GM21367 (cell line): ENCODE measurements around the gene ATP11A.
A peak's percentile ranks its signal among the peaks of the same experiment; 100 is the strongest.

Source experiments
- ATAC-seq: cut with Tn5 transposase; IDR thresholded peaks from one replicate; pipeline ENCODE4 v1.9.1; 2021; ENCODE audit not compliant: unreplicated experiment

The ATP11A gene

DNA sequence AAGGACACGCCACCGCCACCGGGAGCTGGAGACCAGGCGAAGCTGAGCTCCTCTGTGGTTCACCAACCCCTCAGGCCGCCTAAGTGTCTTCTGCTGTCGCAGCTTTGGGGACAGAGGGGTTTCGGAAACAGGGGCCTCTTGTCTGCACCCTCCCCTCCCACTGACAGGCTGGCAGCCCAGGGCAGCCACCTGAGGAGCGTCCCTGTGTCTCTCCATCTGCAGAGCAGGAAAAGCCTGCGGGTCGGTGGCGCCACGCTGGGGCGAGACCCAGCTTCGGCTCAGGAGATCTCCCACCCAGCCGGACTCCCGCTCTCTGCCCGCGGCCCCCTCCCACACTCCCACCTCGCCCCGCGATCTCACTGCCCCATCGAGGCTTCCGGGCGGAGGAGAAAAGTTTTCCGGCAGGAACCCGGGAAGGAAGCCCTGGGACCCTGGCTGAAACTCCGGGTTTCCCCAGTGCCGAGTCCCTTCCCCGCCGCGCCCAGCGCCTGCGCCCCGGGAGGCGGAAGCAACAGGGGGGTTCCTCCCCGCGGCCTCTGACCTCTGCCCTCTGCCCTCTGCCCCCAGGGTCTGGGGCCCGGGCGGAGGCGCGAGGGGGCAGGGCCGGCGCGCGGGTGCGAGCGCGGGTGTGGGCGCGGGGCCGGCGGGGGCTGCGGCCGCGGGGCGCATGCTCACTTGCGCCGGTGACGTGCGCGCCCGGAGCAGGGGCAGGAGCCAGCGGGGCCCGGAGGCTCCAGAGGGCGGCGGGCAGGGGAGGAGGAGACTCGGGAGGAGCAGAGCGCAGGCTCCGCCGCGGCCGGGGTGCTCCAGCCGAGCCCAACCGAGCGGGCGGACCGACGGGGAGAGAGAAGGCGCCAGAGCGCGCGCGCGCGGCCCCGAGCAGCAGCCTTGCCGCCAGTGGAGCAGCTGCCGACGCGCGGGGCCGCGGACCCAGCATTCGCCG lies at the start of gene ATP11A:
Gene ATP11A (plus strand): TSS at position 736 of the 943 bp plus-strand sequence. CDS start 379 bp downstream, outside the sequence.
- peak; percentile 68 for ATAC-seq

DNA sequence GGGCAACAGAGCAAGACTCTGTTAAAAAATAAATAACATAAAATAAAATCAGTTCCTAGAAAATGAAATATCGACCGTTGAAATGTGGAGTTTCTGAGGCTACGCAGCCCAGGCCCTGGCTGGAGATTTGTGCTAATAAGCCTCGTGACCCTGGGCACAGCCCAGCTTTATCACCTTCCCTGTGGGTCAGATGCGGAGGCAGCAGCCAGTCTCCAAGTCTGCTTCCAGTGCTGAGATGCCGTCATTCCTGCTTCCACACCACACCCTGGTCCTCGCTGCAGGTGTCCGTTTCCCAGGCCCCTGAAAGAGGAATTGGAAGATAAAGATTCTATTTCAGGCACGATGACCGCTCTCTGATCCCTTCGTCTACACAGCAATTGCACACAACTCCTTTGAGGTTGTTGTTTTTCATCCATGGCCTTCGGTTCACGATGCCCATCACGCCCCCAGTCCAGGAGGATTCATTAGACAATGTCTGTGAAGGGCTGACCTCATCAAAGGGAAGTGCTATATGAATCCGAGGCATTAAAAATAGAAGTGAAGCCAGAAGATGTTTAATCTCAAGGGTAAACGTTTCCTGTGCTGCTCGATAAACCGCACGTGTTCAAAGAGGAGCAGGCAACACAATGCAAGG lies 48.3 kb upstream of the ATP11A start:
- ATAC-seq, result no peak

DNA sequence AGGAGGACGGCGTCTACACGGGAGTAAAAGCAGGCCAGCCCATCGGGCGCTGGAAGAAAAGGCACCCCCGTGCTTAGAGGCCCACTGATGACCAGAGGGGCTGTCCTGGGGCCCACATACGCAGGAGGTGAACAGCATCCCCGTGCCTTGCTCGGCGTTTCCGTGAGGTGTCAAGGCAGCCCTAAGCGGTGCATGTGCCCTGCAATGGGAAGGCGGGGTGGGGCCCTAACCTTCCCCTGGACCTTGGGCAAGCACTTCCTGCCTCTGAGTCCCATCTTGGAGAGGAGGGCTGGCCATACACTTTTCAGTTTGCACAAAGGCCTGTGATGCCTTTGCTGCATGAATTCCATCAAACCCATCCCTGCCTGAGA lies 47.8 kb upstream of the ATP11A start:
- ATAC-seq, result no peak

GRCh38 chr13:112643759-112644459 lies 45.9 kb upstream of the ATP11A start:
- ATAC-seq, result no peak

- ATAC-seq, result no peak
Observed at GRCh38 chr13:112645327-112645914, 44.4 kb upstream of the ATP11A start.

DNA sequence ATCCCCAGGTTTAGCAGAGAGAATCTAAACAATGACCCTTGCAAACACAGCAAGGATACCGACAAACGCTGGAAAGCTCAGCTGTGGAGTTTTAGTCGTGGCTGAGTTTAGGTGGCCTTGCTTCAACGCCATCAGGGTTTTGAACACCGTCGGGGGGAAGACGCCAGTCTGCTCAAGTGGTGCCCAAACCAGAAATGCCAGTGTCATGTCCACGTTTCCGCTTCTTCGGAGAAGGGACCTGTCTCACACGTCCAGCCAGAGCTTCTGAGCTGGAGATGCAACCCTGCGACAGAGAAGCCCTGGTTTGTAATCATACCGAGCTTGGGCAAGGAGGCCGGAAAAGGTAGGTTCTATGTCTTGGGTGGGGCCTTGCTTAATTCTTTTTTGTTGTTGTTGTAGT lies 42.6 kb upstream of the ATP11A start:
- ATAC-seq, result no peak

DNA sequence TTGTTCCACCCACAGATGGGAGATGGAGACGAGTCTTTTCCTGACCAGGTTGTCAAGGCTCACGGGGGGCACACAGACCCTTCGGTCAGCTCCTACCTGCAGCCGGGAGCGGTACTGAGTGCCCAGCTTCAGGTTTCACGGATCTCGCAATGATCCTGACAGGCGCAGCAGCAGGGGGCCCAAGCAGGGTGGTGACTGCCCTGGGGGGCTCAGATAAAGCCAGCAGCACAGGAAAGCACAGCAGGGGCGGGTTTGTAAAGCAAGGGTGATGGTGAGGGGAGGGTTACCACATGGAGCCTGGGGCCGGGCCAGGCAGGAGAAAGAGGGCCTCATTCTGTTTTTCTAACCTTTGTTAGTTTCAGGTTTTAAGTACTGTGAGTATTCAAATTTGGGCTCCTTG lies 41.7 kb upstream of the ATP11A start:
- ATAC-seq, result no peak

- ATAC-seq, result no peak
Observed at GRCh38 chr13:112648966-112649690, 40.7 kb upstream of the ATP11A start.

DNA sequence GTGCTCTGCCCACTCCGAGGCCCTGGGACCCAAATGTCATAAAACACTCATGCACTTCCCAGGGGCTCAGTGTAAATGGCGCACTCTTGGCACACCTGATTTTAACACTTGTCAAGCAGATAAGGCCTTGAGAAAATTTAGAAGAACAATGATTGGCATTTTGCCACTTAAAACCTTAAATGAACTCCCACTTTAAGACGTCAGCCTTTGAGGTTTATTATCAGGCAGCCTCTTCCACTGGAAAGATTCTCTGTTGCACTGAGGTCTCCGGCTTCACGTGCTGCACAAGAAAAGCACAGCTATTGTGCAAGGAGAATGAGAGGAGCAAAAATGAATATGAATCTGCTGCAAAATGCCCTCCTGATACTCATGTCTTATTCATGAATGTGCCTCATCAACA lies 38.5 kb upstream of the ATP11A start:
- ATAC-seq, result no peak

- ATAC-seq, result no peak
Observed at GRCh38 chr13:112651750-112652511, 37.9 kb upstream of the ATP11A start.

GRCh38 chr13:112652512-112653070 lies 37.2 kb upstream of the ATP11A start:
- no peak for ATAC-seq

GRCh38 chr13:112653071-112653470 lies 36.8 kb upstream of the ATP11A start:
- ATAC-seq, result no peak

DNA sequence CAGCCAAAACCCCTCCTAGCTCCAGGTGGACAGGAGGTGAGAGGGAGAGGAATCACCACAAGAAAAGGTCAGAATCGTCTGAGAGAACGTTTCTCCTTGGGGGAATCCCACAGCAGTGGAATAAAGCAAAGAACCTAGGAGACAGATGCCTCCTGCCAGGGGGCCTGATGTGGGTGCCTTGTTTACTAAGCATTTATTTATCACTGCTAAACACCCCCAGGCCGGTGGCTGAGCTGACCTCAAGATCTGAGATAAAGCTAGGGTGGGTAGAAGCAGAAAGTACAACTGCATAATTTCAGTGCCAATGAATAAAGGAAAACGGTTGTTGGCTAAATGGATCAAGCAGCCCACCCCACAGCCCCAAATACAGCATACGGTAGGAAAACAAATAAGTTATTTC lies 33.9 kb upstream of the ATP11A start:
- no peak for ATAC-seq

GRCh38 chr13:112657850-112658445 lies 31.9 kb upstream of the ATP11A start:
- ATAC-seq, result no peak

- ATAC-seq, result no peak
Observed at GRCh38 chr13:112658808-112659207, 31.0 kb upstream of the ATP11A start.

- ATAC-seq, result no peak
Observed at GRCh38 chr13:112661291-112661690, 28.5 kb upstream of the ATP11A start.

GRCh38 chr13:112664501-112665203 lies 25.2 kb upstream of the ATP11A start:
- no peak for ATAC-seq

DNA sequence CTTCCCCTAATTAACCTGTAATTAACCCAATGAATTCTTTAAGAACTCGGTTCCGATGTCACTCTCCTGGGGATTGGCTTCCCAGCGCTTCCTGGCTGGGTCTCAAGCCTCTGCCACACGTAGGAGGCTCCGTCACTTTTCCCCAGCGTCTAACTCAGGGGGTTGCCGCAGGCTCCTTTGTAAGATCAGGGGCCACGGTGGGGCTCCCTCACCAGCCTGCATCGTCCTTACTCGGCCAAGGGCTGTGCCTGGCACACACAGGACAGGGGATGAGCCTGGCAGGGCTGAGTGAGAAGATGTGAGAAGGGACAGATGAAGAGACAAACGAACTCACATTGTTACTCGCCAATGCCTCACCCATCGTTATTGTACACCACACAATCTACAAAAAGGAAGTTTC lies 20.9 kb upstream of the ATP11A start:
- no peak for ATAC-seq
